Transverse colon (tissue), 4 donors: ENCODE data around the gene CERS1.

Source experiments
- POLR2A ChIP-seq: fragments of 450-650 bp; IDR thresholded peaks from one replicate; pipeline ENCODE4 v1.6.1; 2016; ENCODE audit warnings: antibody characterized with exemption, mild to moderate bottlenecking, moderate library complexity
- POLR2AphosphoS5 ChIP-seq, 3 donors: sonication (generic); formaldehyde crosslinking; IDR thresholded peaks; one replicate each; pipeline ENCODE4 v1.6.1; 2016; ENCODE audit warnings: antibody characterized with exemption in 3 of 3
- TF ChIP-seq, protein P1 (sequence below), 5 experiments: fragments of 200-600 bp in 3 of 5; fragments of 450-650 bp in 2 of 5; sonication (generic) in 3 of 5; IDR thresholded peaks; 1 replicate in 2 of 5; 2 replicates in 3 of 5; pipeline ENCODE4 v1.5.1; 2016 to 2017; ENCODE audit warnings: antibody characterized with exemption in 5 of 5, inconsistent platforms in 3 of 5, mild to moderate bottlenecking in 2 of 5, moderate library complexity in 1 of 5

DNA sequence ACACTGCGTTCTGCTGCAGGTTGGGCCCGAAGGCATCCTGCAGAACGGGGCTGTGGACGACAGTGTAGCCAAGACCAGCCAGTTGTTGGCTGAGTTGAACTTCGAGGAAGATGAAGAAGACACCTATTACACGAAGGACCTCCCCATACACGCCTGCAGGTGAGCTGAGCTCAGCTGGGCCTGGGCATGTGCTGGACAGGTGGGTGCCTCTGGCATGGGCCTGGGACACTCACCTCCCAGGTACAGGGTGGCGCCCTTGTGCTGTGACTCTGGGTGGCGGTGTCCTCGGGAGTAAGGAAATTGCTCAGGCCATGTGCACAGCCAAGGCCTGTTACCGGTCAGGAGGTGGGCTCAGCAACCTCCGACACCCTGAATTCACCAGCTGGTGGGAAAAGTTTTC, 50.0 kb downstream of the CERS1 start:
- no peak for TF ChIP-seq POLR2A
- TF ChIP-seq, protein P1, sequence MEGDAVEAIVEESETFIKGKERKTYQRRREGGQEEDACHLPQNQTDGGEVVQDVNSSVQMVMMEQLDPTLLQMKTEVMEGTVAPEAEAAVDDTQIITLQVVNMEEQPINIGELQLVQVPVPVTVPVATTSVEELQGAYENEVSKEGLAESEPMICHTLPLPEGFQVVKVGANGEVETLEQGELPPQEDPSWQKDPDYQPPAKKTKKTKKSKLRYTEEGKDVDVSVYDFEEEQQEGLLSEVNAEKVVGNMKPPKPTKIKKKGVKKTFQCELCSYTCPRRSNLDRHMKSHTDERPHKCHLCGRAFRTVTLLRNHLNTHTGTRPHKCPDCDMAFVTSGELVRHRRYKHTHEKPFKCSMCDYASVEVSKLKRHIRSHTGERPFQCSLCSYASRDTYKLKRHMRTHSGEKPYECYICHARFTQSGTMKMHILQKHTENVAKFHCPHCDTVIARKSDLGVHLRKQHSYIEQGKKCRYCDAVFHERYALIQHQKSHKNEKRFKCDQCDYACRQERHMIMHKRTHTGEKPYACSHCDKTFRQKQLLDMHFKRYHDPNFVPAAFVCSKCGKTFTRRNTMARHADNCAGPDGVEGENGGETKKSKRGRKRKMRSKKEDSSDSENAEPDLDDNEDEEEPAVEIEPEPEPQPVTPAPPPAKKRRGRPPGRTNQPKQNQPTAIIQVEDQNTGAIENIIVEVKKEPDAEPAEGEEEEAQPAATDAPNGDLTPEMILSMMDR (IDR thresholded peaks at IDR 0.05), result no peak
- TF ChIP-seq POLR2AphosphoS5 (IDR thresholded peaks at IDR 0.05), result no peak
